GM18526 (cell line): ENCODE data around the gene MGMT.

ENCODE experiments used
- POLR2A ChIP-seq: IDR thresholded peaks from 3 replicates; pipeline ENCODE4 v1.6.1; 2011; ENCODE audit not compliant: insufficient read length; ENCODE audit errors: extremely low read depth

Gene MGMT

GRCh38 chr10:129755158-129755591 is 288.1 kb downstream of the MGMT start:
- no peak for TF ChIP-seq POLR2A

DNA sequence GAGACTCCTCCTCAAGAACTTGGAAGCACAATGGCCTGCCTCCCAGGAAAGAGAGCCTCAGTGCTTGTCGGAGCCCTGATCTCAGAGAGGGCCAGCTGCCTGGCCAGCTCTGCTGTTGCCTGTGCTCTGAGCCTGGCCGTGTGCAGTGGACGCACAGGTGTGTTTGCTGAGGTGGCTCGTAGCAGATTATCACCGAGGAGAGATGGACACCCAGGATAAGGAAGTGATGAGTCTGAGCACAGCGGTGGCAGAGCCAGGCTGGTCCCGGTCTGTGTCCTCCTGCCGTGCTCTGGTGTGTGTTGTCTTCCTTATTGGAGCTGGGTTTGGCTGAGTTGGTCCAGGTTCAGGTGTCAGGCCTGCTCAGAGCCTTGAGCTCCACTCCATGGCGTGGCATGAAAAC is 288.6 kb downstream of the MGMT start:
- TF ChIP-seq POLR2A = no peak

DNA sequence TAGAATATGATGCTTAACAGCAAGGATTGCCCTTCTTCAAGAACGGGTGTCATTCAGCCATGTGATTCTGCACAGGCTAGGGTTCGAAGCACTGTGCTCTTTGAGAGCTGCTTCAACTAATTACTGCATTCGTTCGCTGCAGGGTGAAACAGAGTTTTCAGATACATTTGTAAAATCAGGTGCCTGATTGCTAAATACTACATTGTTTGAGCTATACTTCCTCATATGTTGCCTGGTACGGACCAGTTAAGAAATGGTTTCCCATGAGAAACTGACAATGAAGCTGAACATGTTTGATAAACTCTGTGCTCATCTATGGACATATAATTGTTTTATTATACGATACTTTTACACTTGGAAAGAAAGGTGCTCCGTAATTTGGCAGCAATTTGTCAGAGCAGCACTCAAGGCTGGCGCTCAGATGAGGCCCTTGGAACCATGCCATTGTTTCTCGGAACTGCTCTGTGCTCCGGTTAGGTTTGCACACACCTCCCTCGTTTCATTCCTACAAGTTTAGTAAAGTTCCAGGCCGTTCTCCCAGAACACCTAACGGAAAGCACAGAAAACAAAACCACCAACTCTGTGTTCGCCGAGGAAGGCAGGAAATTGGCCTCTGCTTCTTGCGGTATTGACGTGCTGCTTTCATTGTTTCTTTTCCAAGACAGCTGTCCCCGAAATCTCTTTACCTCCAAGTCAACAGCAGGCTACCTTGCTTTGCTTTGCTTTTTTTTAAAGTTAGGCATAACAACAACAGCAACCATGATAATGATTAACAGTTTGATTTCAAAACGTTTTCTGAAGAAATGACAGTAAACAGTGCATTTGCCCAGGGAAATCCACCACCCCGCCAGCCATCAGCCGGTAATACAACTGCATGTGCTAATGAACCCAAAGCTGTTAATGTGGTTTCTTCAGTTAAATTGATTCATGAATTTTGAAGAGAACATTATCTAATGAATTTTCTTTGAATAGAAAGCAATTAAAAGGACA is 290.2 kb downstream of the MGMT start:
- TF ChIP-seq POLR2A = no peak

- no peak for TF ChIP-seq POLR2A
Observed at GRCh38 chr10:129758207-129759021, 291.4 kb downstream of the MGMT start.

- no peak for TF ChIP-seq POLR2A
Observed at GRCh38 chr10:129759214-129760002, 292.4 kb downstream of the MGMT start.

GRCh38 chr10:129760003-129760315 is 292.9 kb downstream of the MGMT start:
- TF ChIP-seq POLR2A = no peak

DNA sequence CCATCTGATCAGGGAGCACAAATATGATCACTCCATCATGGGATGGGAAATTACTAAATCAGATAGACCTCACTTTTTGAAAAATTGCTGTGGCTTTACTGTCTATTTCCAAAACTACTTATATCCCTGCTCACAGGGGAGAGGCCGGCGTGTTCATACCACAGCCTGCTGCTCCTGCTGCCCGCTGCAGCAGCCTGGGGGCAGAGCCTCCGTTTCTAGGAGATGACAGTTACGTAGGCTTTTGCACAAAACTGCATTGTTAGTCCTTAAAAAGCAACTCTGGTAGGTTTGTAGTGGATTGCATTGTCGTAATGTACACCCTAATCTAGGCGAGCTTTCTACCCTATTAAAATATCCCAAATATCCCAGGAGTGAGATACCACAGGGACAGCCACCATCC is 293.4 kb downstream of the MGMT start:
- no peak for TF ChIP-seq POLR2A

DNA sequence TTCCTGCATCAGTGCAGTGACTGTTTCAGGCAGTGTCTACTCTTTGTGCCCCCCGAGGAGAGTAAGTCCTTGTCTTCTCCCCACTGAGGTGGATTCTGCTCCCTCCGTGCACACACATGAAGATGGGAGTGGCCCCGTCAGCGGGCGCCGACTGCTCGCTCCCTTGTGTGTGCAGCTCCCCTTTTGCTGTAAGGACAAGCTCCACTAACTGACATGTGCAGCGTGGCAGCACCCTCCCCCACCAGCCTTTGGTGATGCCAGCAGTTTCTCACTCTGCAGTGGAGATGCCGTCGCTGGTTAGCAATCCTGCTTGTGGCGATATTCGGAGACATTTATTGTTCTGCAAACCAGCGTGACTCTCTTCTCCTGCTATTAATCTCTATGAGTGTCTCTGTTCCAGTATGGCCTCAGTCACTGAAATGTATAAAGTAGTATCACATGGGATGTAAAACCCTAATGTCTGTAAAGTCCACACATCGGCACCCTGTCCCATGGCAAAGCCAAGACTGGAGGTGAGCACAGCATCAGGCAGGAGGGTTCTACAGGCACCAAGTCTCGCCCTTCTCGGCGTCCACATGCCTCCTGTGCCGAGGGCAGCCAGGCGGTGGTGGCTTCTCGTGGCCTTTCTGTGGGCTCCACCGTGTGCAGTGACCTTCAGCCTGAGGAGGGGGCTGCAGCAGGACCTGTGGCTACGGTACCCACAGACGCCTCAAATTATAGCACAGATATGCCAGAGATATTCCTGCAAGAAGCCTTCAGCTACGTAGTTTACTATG is 294.3 kb downstream of the MGMT start:
- no peak for TF ChIP-seq POLR2A

DNA sequence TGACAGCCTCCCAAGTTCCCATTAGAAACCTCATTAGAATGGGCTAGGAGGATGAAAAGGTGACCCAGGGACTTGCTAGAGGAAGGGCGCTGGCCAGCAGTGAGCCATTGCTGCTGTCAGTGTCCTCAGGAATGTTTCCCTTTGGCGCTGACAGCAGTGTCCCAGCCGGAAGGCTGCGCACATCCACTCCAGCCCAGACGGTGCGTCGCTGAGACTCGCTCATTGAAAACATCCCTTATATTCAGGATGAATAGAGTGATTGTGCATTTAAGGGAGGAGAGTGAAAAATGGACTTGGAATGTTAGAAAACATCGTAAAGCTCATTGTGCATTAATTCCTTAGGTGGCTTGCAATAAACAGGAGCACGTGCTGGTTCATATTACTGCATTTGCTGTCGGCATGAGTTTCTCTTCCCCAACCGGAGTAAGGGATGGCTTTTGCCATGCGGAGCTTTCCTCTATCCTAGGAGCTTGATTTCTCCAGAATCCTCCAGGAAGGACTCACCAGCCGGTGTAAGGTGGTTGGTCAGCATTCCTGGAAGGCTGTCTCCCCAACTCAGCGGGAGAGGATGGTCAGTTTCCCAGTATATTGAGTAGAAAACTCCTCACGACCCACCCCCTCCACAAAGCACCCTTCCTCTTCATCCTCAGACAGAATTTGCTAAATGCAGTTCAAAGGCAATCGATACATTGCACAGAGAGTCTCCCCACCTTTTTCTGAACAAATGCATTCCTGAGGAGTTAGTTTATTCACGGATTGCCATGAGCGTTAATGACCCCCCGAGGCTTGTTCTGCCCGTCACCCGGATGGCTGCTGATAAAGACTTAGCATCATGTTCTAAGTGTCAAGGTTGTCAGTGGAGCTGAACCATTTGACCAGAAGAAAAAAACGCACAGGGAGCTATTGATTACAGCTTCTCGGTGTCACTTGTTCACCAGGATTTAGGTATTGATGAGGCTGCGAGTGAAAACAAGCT is 295.2 kb downstream of the MGMT start:
- TF ChIP-seq POLR2A = no peak

- no peak for TF ChIP-seq POLR2A
Observed at GRCh38 chr10:129764011-129764900, 297.2 kb downstream of the MGMT start.

- TF ChIP-seq POLR2A = no peak
Observed at GRCh38 chr10:129764901-129765663, 298.0 kb downstream of the MGMT start.

DNA sequence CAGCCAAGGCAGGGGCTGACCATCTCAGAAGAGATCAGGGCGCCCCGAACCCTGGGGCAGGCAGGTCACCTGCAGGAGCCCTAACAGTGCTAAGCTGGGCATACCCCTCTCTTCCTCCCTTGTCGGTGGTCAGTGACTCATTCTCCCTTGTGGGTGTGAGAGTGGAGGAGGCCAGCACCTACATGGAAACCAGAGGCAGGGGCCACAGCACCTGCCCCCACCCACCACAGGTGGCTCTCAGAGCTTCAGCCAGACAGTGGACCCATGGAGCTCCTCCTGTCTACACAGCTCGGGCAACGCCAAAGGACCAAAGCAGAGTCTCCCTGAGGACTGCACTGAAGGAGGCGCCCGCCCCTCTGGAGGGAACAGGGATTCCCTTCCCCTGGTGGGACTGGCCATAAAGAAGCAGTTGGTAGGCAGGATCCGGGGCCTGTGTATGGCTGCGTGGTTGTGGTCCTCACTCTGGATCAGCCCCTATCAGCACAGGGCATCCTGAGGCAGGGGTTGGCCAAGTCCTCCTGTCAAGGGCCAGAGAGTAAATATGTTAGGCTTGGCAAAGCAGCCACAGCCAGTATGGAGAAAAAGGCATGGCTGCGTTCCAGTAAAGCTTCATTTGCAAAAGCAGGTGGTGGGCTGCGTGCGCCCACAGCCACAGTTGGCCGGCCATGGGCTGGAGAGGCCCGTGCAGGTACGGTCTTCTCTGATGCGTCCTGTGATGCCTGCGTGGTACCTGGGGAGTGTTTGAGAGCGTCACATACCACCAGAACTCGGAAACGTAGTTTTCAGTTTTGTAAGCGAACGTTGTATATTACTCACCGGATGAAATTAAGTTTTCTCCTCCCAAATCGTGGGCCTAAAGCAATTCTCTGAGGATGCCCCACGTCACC is 298.9 kb downstream of the MGMT start:
- TF ChIP-seq POLR2A = no peak
